Panc1 (cell line): ENCODE data around the gene ITPR2.

ENCODE experiments used
- CTCF ChIP-seq: fragments of 450-650 bp; IDR thresholded peaks from 2 replicates; pipeline ENCODE4 v1.5.1; 2017; ENCODE audit warnings: mild to moderate bottlenecking
- REST ChIP-seq, 2 experiments: IDR thresholded peaks; 2 replicates each; pipeline ENCODE4 v1.6.1; 2011 to 2012; ENCODE audit warnings: low read depth in 2 of 2, control low read depth in 1 of 2, low read length in 1 of 2, mild to moderate bottlenecking in 1 of 2, moderate library complexity in 1 of 2; ENCODE audit not compliant: insufficient read depth in 1 of 2
- SIN3A ChIP-seq: IDR thresholded peaks from 2 replicates; pipeline ENCODE4 v1.6.1; 2012; ENCODE audit warnings: low read depth, mild to moderate bottlenecking, low read length, moderate library complexity, borderline replicate concordance; ENCODE audit not compliant: insufficient read depth

- TF ChIP-seq CTCF, result no peak
- TF ChIP-seq SIN3A, result no peak
- no peak for TF ChIP-seq REST (IDR thresholded peaks at IDR 0.05; ENCODE audit: insufficient read depth in 1 of 2, low read depth in 2 of 2, low read length in 1 of 2)
Measured at GRCh38 chr12:26799741-26800140, 33.3 kb downstream of the ITPR2 start.
